ENCODE data around the gene IRF1.
"Not testable (repeated sequence)": the region's sequence is repeated elsewhere in the genome, so short reads cannot be mapped to it uniquely, and the experiment has no call there.

IRF1 gene

GRCh38 chr5:132490484-132491367, at the start of gene IRF1:
TSS of gene IRF1 (minus strand) at chr5:132490773. CDS start at chr5:132489478, 1,295 bp downstream.
- DNase-seq, result peak; percentile 60 to 97 (median 88)

- DNase-seq, result no peak
Observed at GRCh38 chr5:132540149-132540548, 49.6 kb upstream of the IRF1 start.

- no peak for DNase-seq
Observed at GRCh38 chr5:132539716-132540115, 49.1 kb upstream of the IRF1 start.

GRCh38 chr5:132530946-132531345, 40.4 kb upstream of the IRF1 start:
- no peak for DNase-seq

GRCh38 chr5:132528866-132529634, 38.5 kb upstream of the IRF1 start:
- DNase-seq, result peak in 10 of 56 donors; percentile 5 to 40 (median 27)

GRCh38 chr5:132528021-132528420, 37.4 kb upstream of the IRF1 start:
- no peak for DNase-seq

- peak in 1 of 56 donors; percentile 18 for DNase-seq
Observed at GRCh38 chr5:132526974-132527564, 36.5 kb upstream of the IRF1 start.

- DNase-seq, result peak in 8 of 56 donors; percentile 5 to 37 (median 24)
Observed at GRCh38 chr5:132526290-132526973, 35.9 kb upstream of the IRF1 start.

- no peak for DNase-seq
Observed at GRCh38 chr5:132525299-132525724, 34.7 kb upstream of the IRF1 start.

GRCh38 chr5:132524877-132525276, 34.3 kb upstream of the IRF1 start:
- DNase-seq, result peak in 1 of 56 donors; percentile 10

- not testable (repeated sequence) for DNase-seq
Observed at GRCh38 chr5:132522067-132522466, 31.5 kb upstream of the IRF1 start.

- DNase-seq, result not testable (repeated sequence)
Observed at GRCh38 chr5:132513618-132514336, 23.2 kb upstream of the IRF1 start.

- DNase-seq, result no peak
Observed at GRCh38 chr5:132510076-132510475, 19.5 kb upstream of the IRF1 start.

- DNase-seq, result no peak
Observed at GRCh38 chr5:132506094-132506692, 15.6 kb upstream of the IRF1 start.

GRCh38 chr5:132505641-132506040, 15.1 kb upstream of the IRF1 start:
- DNase-seq, result no peak

GRCh38 chr5:132504746-132505145, 14.2 kb upstream of the IRF1 start:
- no peak for DNase-seq

GRCh38 chr5:132503244-132503643, 12.7 kb upstream of the IRF1 start:
- no peak for DNase-seq

GRCh38 chr5:132501961-132502931, 11.7 kb upstream of the IRF1 start:
- DNase-seq, result peak in 1 of 56 donors; percentile 20

GRCh38 chr5:132501629-132501956, 11.0 kb upstream of the IRF1 start:
- DNase-seq, result no peak

Measured in amygdala (tissue), 56 donors.